H1 (cell line): Measurements from ENCODE around the gene IFT43. TPM values are rescaled to one million over a fixed set of nuclear protein-coding genes. Genes with fewer than 3 reads are reported as not detected.

ENCODE experiments used
- CTCF ChIA-PET: fragments of 300-600 bp; sonication (Branson Sonifier 250); formaldehyde crosslinking; loops from one replicate; lab custom pipeline; 2021; ENCODE audit not compliant: partially characterized antibody; lab: Charles Lee
- POLR2A ChIA-PET: fragments of 300-600 bp; sonication (Branson Sonifier 250); formaldehyde crosslinking; loops from one replicate; lab custom pipeline; 2021; ENCODE audit warnings: inconsistent platforms; ENCODE audit not compliant: partially characterized antibody; lab: Charles Lee
- DNase-seq, 2 experiments: peaks; one replicate each; pipeline versions ENCODE4 v3.0.0 to v3.0.0-alpha.2; 2010 to 2022; ENCODE audit warnings: low spot score in 2 of 2, low read depth in 1 of 2, mixed read lengths in 1 of 2
- FAIRE-seq: peaks from 2 replicates; lab custom pipeline; 2011; peaks lifted over from hg19 to GRCh38; lab: Jason Lieb, UNC
- H2AFZ ChIP-seq: 2 replicates; pipeline ENCODE4 v1.8.1; 2012; ENCODE audit warnings: low read length, inconsistent platforms
- H2AK5ac ChIP-seq: 2 replicates; pipeline ENCODE4 v1.6.1; 2013; ENCODE audit warnings: low read depth, low read length
- H2BK120ac ChIP-seq: replicated peaks from 2 replicates; pipeline ENCODE3; 2013; ENCODE audit warnings: low read depth, low read length, inconsistent platforms
- H2BK12ac ChIP-seq: 2 replicates; pipeline ENCODE4 v1.6.1; 2013; ENCODE audit warnings: low read depth, low read length
- H2BK15ac ChIP-seq: 2 replicates; pipeline ENCODE4 v1.6.1; 2013; ENCODE audit warnings: low read length
- H2BK20ac ChIP-seq: 2 replicates; pipeline ENCODE4 v1.6.1; 2013; ENCODE audit warnings: low read length
- H2BK5ac ChIP-seq: 2 replicates; pipeline ENCODE4 v1.6.1; 2013; ENCODE audit warnings: low read depth, low read length
- H3K14ac ChIP-seq: 2 replicates; pipeline ENCODE4 v1.6.1; 2013; ENCODE audit warnings: inconsistent platforms; ENCODE audit not compliant: insufficient read length
- H3K18ac ChIP-seq: 2 replicates; pipeline ENCODE4 v1.6.1; 2013; ENCODE audit warnings: low read length; ENCODE audit errors: extremely low read depth
- H3K23ac ChIP-seq: 2 replicates; pipeline ENCODE4 v1.6.1; 2013; ENCODE audit warnings: inconsistent platforms; ENCODE audit not compliant: insufficient read length
- H3K23me2 ChIP-seq: 2 replicates; pipeline ENCODE4 v1.6.1; 2013; ENCODE audit warnings: low read depth, low read length
- H3K27ac ChIP-seq: 2 replicates; pipeline ENCODE4 v1.6.1; 2011; ENCODE audit warnings: low read depth, low read length, inconsistent platforms
- H3K27me3 ChIP-seq, 4 experiments: replicated peaks in 1 of 4; 1 replicate in 1 of 4; 2 replicates in 3 of 4; pipeline versions ENCODE4 v1.6.1 to v1.8.1; 2011 to 2013; ENCODE audit warnings: low read length in 3 of 4, mild to moderate bottlenecking in 3 of 4, inconsistent platforms in 2 of 4, mixed read lengths in 2 of 4, moderate library complexity in 1 of 4; ENCODE audit not compliant: control insufficient read depth in 3 of 4, insufficient read depth in 3 of 4; ENCODE audit errors: extremely low read depth in 1 of 4
- H3K36me3 ChIP-seq, 4 experiments: 2 replicates each; pipeline versions ENCODE4 v1.6.1 to v1.8.1; 2011 to 2013; ENCODE audit warnings: mild to moderate bottlenecking in 4 of 4, low read length in 3 of 4, moderate library complexity in 2 of 4, control low read depth in 1 of 4, inconsistent platforms in 1 of 4; ENCODE audit not compliant: insufficient read depth in 4 of 4, control insufficient read depth in 2 of 4
- H3K4ac ChIP-seq: replicated peaks from 2 replicates; pipeline ENCODE3; 2013; ENCODE audit warnings: low read length, low read depth, mixed read lengths, inconsistent platforms; ENCODE audit not compliant: insufficient read length
- H3K4me1 ChIP-seq, 4 experiments: replicated peaks in 1 of 4; 1 replicate in 1 of 4; 2 replicates in 3 of 4; pipeline versions ENCODE4 v1.6.1 to v1.8.1; 2011 to 2013; ENCODE audit warnings: low read length in 3 of 4, inconsistent platforms in 2 of 4, mixed read lengths in 1 of 4; ENCODE audit not compliant: insufficient read depth in 4 of 4, control insufficient read depth in 3 of 4
- H3K4me2 ChIP-seq, 2 experiments: 2 replicates each; pipeline versions ENCODE4 v1.6.1 to v1.8.1; 2011 to 2013; ENCODE audit warnings: low read depth in 2 of 2, low read length in 2 of 2, control low read depth in 1 of 2, inconsistent platforms in 1 of 2, mild to moderate bottlenecking in 1 of 2; ENCODE audit not compliant: insufficient read depth in 1 of 2
- H3K4me3 ChIP-seq, 4 experiments: fragments of 200-600, 300-600 bp in 1 of 4; sonication (generic), shearing (Covaris generic), sonication (Bioruptor Twin) in 1 of 4; 2 replicates each; pipeline versions ENCODE4 v1.5.1 to v1.8.1; 2011 to 2016; ENCODE audit warnings: low read length in 4 of 4, low read depth in 3 of 4, control low read depth in 2 of 4, inconsistent platforms in 2 of 4, mild to moderate bottlenecking in 2 of 4, mixed read lengths in 1 of 4, moderate library complexity in 1 of 4; ENCODE audit not compliant: insufficient read depth in 2 of 4; ENCODE audit errors: extremely low read depth in 1 of 4
- H3K56ac ChIP-seq: replicated peaks from 2 replicates; pipeline ENCODE3; 2013; ENCODE audit warnings: low read depth, mild to moderate bottlenecking, mixed read lengths, low read length, inconsistent platforms; ENCODE audit not compliant: insufficient read length
- H3K79me1 ChIP-seq: 2 replicates; pipeline ENCODE4 v1.6.1; 2013; ENCODE audit warnings: low read depth, low read length, control low read depth
- H3K79me2 ChIP-seq, 2 experiments: 2 replicates each; pipeline versions ENCODE4 v1.6.1 to v1.8.1; 2012 to 2013; ENCODE audit warnings: low read length in 2 of 2, mild to moderate bottlenecking in 2 of 2, inconsistent platforms in 1 of 2; ENCODE audit not compliant: insufficient read depth in 2 of 2, control insufficient read depth in 1 of 2
- H3K9ac ChIP-seq, 4 experiments: replicated peaks in 1 of 4; 1 replicate in 1 of 4; 2 replicates in 3 of 4; pipeline versions ENCODE4 v1.6.1 to v1.8.1; 2011 to 2013; ENCODE audit warnings: low read depth in 3 of 4, low read length in 3 of 4, control low read depth in 2 of 4, mild to moderate bottlenecking in 2 of 4, moderate library complexity in 2 of 4, inconsistent platforms in 1 of 4; ENCODE audit errors: extremely low read depth in 1 of 4
- H3K9me3 ChIP-seq, 2 experiments: 2 replicates each; pipeline versions ENCODE4 v1.6.1 to v1.8.1; 2012 to 2013; ENCODE audit warnings: mild to moderate bottlenecking in 2 of 2, moderate library complexity in 2 of 2, control low read depth in 1 of 2, inconsistent platforms in 1 of 2, low read depth in 1 of 2, low read length in 1 of 2, mixed read lengths in 1 of 2; ENCODE audit not compliant: insufficient read depth in 2 of 2
- H4K20me1 ChIP-seq, 2 experiments: replicated peaks in 1 of 2; 2 replicates each; pipeline versions ENCODE3 to v1.8.1; 2011 to 2013; ENCODE audit warnings: inconsistent platforms in 2 of 2, low read length in 2 of 2, mild to moderate bottlenecking in 1 of 2; ENCODE audit not compliant: insufficient read depth in 2 of 2, control insufficient read depth in 1 of 2
- H4K5ac ChIP-seq: 2 replicates; pipeline ENCODE4 v1.6.1; 2013; ENCODE audit warnings: low read length, low read depth, mixed read lengths, inconsistent platforms; ENCODE audit not compliant: insufficient read length
- H4K8ac ChIP-seq: 2 replicates; pipeline ENCODE4 v1.8.0; 2013; ENCODE audit warnings: mild to moderate bottlenecking, moderate library complexity, low read length, inconsistent platforms; ENCODE audit not compliant: insufficient read depth; ENCODE audit errors: extremely low read depth
- H4K91ac ChIP-seq: replicated peaks from 2 replicates; pipeline ENCODE3; 2013; ENCODE audit warnings: low read length, mixed read lengths, inconsistent platforms; ENCODE audit not compliant: insufficient read length
- BCL11A ChIP-seq, 2 experiments: IDR thresholded peaks; one replicate each; pipeline ENCODE4 v1.6.1; 2011; ENCODE audit warnings: low read depth in 2 of 2, low read length in 2 of 2, mild to moderate bottlenecking in 2 of 2
- CBX8 ChIP-seq: fragments of 300-800, 300-1000 bp; sonication (generic); IDR thresholded peaks from 2 replicates; pipeline ENCODE4 v1.7.1; 2016; ENCODE audit warnings: low read depth, low read length, borderline replicate concordance
- EGR1 ChIP-seq: IDR thresholded peaks from 2 replicates; pipeline ENCODE4 v1.6.1; 2011; ENCODE audit warnings: low read depth, low read length, borderline replicate concordance
- EP300 ChIP-seq, 2 experiments: IDR thresholded peaks; 1 replicate in 1 of 2; 2 replicates in 1 of 2; pipeline ENCODE4 v1.6.1; 2011 to 2012; ENCODE audit warnings: low read depth in 2 of 2, low read length in 2 of 2, mild to moderate bottlenecking in 2 of 2, borderline replicate concordance in 1 of 2, inconsistent platforms in 1 of 2, moderate library complexity in 1 of 2
- FOSL1 ChIP-seq: IDR thresholded peaks from 2 replicates; pipeline ENCODE4 v1.6.1; 2011; ENCODE audit warnings: mild to moderate bottlenecking, low read depth, low read length, moderate library complexity; ENCODE audit not compliant: insufficient read depth
- MAX ChIP-seq: IDR thresholded peaks from 2 replicates; pipeline ENCODE4 v1.6.1; 2012; ENCODE audit warnings: inconsistent platforms
- RXRA ChIP-seq: IDR thresholded peaks from 2 replicates; pipeline ENCODE4 v1.6.1; 2011; ENCODE audit warnings: low read depth, mild to moderate bottlenecking, low read length, moderate library complexity; ENCODE audit not compliant: insufficient read depth
- SRF ChIP-seq: IDR thresholded peaks from 2 replicates; pipeline ENCODE4 v1.6.1; 2011; ENCODE audit warnings: mild to moderate bottlenecking, low read depth, low read length, moderate library complexity
- TAF1 ChIP-seq: IDR thresholded peaks from 2 replicates; pipeline ENCODE4 v1.6.1; 2011; ENCODE audit warnings: mild to moderate bottlenecking, low read depth, low read length
- TCF12 ChIP-seq: IDR thresholded peaks from 2 replicates; pipeline ENCODE4 v1.6.1; 2011; ENCODE audit warnings: low read depth, mild to moderate bottlenecking, low read length
- WGBS, 2 experiments: shearing (Covaris generic) in 1 of 2; methylation state at CpG; one replicate each; pipeline versions ENCODE4 v1.1.6 to v1.1.7; 2013 to 2015; ENCODE audit warnings: low lambda C conversion rate in 2 of 2, mixed read lengths in 2 of 2, inconsistent platforms in 1 of 2, low coverage in 1 of 2, missing lambda C conversion rate in 1 of 2; ENCODE audit not compliant: insufficient replicate concordance in 2 of 2, insufficient coverage in 1 of 2, insufficient read length in 1 of 2; ENCODE audit errors: extremely low coverage in 1 of 2, missing lambda C conversion rate in 1 of 2; 5-methylcytosine and 5-hydroxymethylcytosine counted together
- polyA plus RNA-seq, 7 experiments: library from polyadenylated mRNA; depleted of rRNA in 3 of 7; stranded (reverse) in 5 of 7; unstranded in 2 of 7; fragments of >200 nt in 5 of 7; fragments of 200-250 nt in 2 of 7; gene quantifications; 1 replicate in 5 of 7; 2 replicates in 1 of 7; 4 replicates in 1 of 7; pipeline versions ENCODE4 v1.2.1 to v1.2.3, GENCODE V29; 2011 to 2013; ENCODE audit warnings: missing spikeins in 2 of 7, mixed read lengths in 2 of 7
- total RNA-seq: library from RNA; stranded (reverse); fragmentation: NEBNext Ultra II Directional; extraction: Animal tissue kit (Norgen Biotek cat#: 25700); gene quantifications from 2 replicates; pipeline ENCODE4 v1.2.1, GENCODE V29; 2021
- TF ChIP-seq, protein P1 (sequence below): IDR thresholded peaks from 2 replicates; pipeline ENCODE4 v1.6.1; 2011; ENCODE audit warnings: low read depth, mild to moderate bottlenecking, low read length; ENCODE audit not compliant: insufficient read depth
- TF ChIP-seq, protein P2 (sequence below): IDR thresholded peaks from 2 replicates; pipeline ENCODE4 v1.6.1; 2012; ENCODE audit warnings: low read length, inconsistent platforms

IFT43 gene
- total and polyA plus RNA-seq, 2 of the 8 experiments (the other 6 are each of a cell fraction or from before 2014, with no cell fraction given): 17.0 to 20.8 TPM

DNA sequence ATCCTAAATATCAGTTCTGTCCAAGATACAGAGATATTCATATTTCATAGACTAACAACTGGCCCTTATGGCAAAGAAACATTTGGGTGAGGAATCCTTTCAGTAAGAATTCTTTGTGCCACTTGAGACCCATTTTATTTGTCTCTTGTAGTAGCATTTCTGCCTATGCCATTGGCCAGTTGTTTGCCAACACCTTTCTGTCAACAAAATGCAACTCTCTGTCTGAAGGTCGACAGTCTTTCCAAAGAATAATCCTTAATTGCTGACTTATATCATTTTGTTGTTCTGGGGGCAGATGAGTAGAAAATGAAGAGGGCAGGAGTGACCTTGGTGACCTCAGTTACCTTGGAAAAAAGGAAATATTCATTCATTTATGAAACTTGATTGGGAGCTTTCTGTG is 10.9 kb downstream of the IFT43 start:
- Histone ChIP-seq H2AFZ (no peak overlapping the region), H3K79me1 (no peaks in the 10 kb centered on the region), H3K9me3 (no peaks in the 10 kb centered on the region), H3K36me3 (peaks cover 0 to 6% (median 0%) of the 10 kb centered on the region in 4 experiments; a peak in 4 of 8 replicates), H4K91ac (no peak overlapping the region), H3K79me2 (no peaks in the 10 kb centered on the region), H2BK5ac (no peak overlapping the region), H4K5ac (no peak overlapping the region), H3K14ac (no peak overlapping the region), H3K4me2 (no peak overlapping the region), H2BK12ac (no peak overlapping the region), H3K56ac (no peak overlapping the region), H3K27me3 (no peaks in the 10 kb centered on the region), H2BK120ac (no peak overlapping the region), H3K4me3 (no peak overlapping the region), H3K27ac (no peak overlapping the region), H3K4ac (no peak overlapping the region), H3K4me1 (no peaks in the 10 kb centered on the region), H2AK5ac (no peak overlapping the region), H3K23me2 (no peaks in the 10 kb centered on the region), H2BK15ac (no peak overlapping the region), H3K23ac (no peak overlapping the region), H4K20me1 (peaks cover 0 to 2% of the 10 kb centered on the region in 2 experiments), H3K9ac (no peak overlapping the region), H2BK20ac (no peak overlapping the region), H4K8ac (no peak overlapping the region), H3K18ac (no peak overlapping the region)
- DNase-seq: no peak
- no peak for FAIRE-seq
- ChIA-PET CTCF (no interaction called here), POLR2A (interaction anchor here (1.3 kb wide), 1 partner anchor 14 kb away, joined by 3 read pairs; no protein-coding TSS in a partner anchor)
- WGBS, 2 experiments: 87% methylated on average over 1 of the region's 1 CpG; no CpG with 5 or more reads in 1 of the 2 experiments
- no peak for TF ChIP-seq SRF
- no peak for TF ChIP-seq TAF1
- no peak for TF ChIP-seq RXRA
- TF ChIP-seq BCL11A (IDR thresholded peaks at IDR 0.05; ENCODE audit: low read depth in 2 of 2, low read length in 2 of 2): no peak
- TF ChIP-seq, protein P1, sequence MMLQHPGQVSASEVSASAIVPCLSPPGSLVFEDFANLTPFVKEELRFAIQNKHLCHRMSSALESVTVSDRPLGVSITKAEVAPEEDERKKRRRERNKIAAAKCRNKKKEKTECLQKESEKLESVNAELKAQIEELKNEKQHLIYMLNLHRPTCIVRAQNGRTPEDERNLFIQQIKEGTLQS: no peak
- TF ChIP-seq, protein P2, sequence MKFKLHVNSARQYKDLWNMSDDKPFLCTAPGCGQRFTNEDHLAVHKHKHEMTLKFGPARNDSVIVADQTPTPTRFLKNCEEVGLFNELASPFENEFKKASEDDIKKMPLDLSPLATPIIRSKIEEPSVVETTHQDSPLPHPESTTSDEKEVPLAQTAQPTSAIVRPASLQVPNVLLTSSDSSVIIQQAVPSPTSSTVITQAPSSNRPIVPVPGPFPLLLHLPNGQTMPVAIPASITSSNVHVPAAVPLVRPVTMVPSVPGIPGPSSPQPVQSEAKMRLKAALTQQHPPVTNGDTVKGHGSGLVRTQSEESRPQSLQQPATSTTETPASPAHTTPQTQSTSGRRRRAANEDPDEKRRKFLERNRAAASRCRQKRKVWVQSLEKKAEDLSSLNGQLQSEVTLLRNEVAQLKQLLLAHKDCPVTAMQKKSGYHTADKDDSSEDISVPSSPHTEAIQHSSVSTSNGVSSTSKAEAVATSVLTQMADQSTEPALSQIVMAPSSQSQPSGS: no peak
- TF ChIP-seq EGR1: no peak
- no peak for TF ChIP-seq MAX
- no peak for TF ChIP-seq CBX8
- TF ChIP-seq EP300 (IDR thresholded peaks at IDR 0.05; ENCODE audit: borderline replicate concordance in 1 of 2, low read depth in 2 of 2, low read length in 2 of 2): no peak
- no peak for TF ChIP-seq FOSL1
- TF ChIP-seq TCF12: no peak
